OCI-LY1 (cell line): Measurements from ENCODE around the gene MAN1B1.

Experiments used
- H2AFZ ChIP-seq: fragments of 200-600 bp; sonication (generic), shearing (Covaris generic); 2 replicates; pipeline ENCODE4 v1.6.0; 2014; ENCODE audit warnings: antibody characterized with exemption, mild to moderate bottlenecking, low read length
- H3F3A ChIP-seq: fragments of 200-600 bp; sonication (generic), shearing (Covaris generic); 2 replicates; pipeline ENCODE4 v1.6.0; 2014; ENCODE audit warnings: mild to moderate bottlenecking, antibody characterized with exemption, low read length, moderate library complexity; ENCODE audit not compliant: insufficient read depth
- H3K27ac ChIP-seq: fragments of 200-600 bp; sonication (generic); 2 replicates; pipeline ENCODE4 v1.5.1; 2014; ENCODE audit warnings: low read length, mixed run types, mild to moderate bottlenecking, low read depth; ENCODE audit not compliant: poor library complexity, severe bottlenecking
- H3K27me3 ChIP-seq: fragments of 200-600 bp; sonication (generic); 2 replicates; pipeline ENCODE4 v1.6.0; 2014; ENCODE audit warnings: antibody characterized with exemption, mild to moderate bottlenecking, low read length, moderate library complexity; ENCODE audit not compliant: insufficient read depth
- H3K36me3 ChIP-seq: fragments of 200-600 bp; sonication (generic); 2 replicates; pipeline ENCODE4 v1.6.1; 2014; ENCODE audit warnings: mild to moderate bottlenecking, antibody characterized with exemption, low read length, moderate library complexity, mixed read lengths; ENCODE audit not compliant: insufficient read depth
- H3K4me1 ChIP-seq: fragments of 200-600 bp; sonication (generic); 2 replicates; pipeline ENCODE4 v1.5.1; 2014; ENCODE audit warnings: mild to moderate bottlenecking, low read length, moderate library complexity; ENCODE audit not compliant: insufficient read depth, severe bottlenecking
- H3K4me2 ChIP-seq: fragments of 200-600 bp; sonication (generic), shearing (Covaris generic); 2 replicates; pipeline ENCODE4 v1.6.1; 2014; ENCODE audit warnings: low read length
- H3K4me3 ChIP-seq: fragments of 200-600 bp; sonication (generic); 2 replicates; pipeline ENCODE4 v1.5.1; 2014; ENCODE audit warnings: low read length, low read depth, mild to moderate bottlenecking, mixed read lengths; ENCODE audit not compliant: poor library complexity, severe bottlenecking
- H3K79me2 ChIP-seq: fragments of 200-600 bp; shearing (Covaris generic); 2 replicates; pipeline ENCODE4 v1.6.1; 2016; ENCODE audit warnings: mixed run types, low read length, mixed read lengths; ENCODE audit not compliant: insufficient read depth
- H3K9ac ChIP-seq: fragments of 200-600 bp; sonication (generic), shearing (Covaris generic); 2 replicates; pipeline ENCODE4 v1.6.1; 2014; ENCODE audit warnings: mild to moderate bottlenecking, low read length, mixed read lengths
- H3K9me2 ChIP-seq: fragments of 200-600 bp; sonication (generic), shearing (Covaris generic); 2 replicates; pipeline ENCODE4 v1.6.1; 2014; ENCODE audit warnings: low read depth, mild to moderate bottlenecking, low read length, mixed read lengths
- H3K9me3 ChIP-seq: fragments of 200-600 bp; shearing (Covaris generic); 2 replicates; pipeline ENCODE4 v1.6.1; 2014; ENCODE audit warnings: low read length, mixed read lengths
- H4K20me1 ChIP-seq: fragments of 200-600 bp; sonication (generic), shearing (Covaris generic); 2 replicates; pipeline ENCODE4 v1.6.0; 2016; ENCODE audit warnings: mild to moderate bottlenecking, low read length; ENCODE audit not compliant: insufficient read depth
- EZH2 ChIP-seq: fragments of 200-600 bp; sonication (generic), shearing (Covaris generic); IDR thresholded peaks from 2 replicates; pipeline ENCODE4 v1.8.0; 2017; ENCODE audit warnings: borderline replicate concordance, mixed run types, mild to moderate bottlenecking, antibody characterized with exemption, low read length, moderate library complexity, mixed read lengths
- TF ChIP-seq, protein P1 (sequence below): fragments of 200-600 bp; sonication (generic), shearing (Covaris generic); IDR thresholded peaks from 2 replicates; pipeline ENCODE4 v1.5.1; 2017; ENCODE audit warnings: mild to moderate bottlenecking, antibody characterized with exemption, low read length, moderate library complexity, mixed read lengths

The MAN1B1 gene

DNA sequence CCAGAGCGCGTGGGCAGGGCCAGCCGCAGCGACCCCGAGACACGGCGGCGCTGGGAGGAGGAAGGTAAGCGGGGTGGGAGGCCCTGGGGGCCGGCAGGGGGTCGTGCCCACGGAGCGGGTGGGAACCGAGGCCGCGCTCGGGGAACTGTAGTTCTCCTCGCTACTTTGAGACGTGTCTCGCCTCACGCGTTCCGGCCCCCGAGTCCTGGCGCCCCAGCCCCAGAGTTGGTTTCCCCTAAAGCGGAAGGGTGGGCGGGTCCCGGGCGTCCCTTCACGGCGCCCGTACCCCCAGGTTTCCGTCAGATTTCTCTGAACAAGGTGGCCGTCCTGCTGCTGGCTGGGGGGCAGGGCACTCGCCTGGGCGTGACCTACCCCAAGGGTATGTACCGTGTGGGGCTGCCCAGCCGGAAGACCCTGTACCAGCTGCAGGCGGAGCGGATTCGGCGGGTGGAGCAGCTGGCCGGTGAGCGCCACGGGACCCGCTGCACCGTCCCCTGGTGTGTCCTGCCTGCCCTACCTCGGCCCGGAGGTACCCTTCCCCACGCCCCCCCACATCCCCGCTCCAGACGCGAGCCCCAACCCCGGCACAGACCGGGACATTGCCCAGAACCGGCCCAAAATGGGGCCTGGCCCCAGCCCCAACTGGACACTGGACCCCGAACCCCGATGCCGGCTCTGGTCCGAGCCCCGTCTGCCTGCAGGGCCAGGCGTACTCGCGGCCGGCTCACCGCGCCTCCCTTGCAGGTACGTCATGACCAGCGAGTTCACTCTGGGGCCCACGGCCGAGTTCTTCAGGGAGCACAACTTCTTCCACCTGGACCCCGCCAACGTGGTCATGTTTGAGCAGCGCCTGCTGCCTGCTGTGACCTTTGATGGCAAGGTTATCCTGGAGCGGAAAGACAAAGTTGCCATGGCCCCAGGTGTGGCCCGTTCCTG lies 8.8 kb upstream of the MAN1B1 start:
- TF ChIP-seq EZH2 = no peak
- TF ChIP-seq, protein P1, sequence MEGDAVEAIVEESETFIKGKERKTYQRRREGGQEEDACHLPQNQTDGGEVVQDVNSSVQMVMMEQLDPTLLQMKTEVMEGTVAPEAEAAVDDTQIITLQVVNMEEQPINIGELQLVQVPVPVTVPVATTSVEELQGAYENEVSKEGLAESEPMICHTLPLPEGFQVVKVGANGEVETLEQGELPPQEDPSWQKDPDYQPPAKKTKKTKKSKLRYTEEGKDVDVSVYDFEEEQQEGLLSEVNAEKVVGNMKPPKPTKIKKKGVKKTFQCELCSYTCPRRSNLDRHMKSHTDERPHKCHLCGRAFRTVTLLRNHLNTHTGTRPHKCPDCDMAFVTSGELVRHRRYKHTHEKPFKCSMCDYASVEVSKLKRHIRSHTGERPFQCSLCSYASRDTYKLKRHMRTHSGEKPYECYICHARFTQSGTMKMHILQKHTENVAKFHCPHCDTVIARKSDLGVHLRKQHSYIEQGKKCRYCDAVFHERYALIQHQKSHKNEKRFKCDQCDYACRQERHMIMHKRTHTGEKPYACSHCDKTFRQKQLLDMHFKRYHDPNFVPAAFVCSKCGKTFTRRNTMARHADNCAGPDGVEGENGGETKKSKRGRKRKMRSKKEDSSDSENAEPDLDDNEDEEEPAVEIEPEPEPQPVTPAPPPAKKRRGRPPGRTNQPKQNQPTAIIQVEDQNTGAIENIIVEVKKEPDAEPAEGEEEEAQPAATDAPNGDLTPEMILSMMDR = no peak
- Histone ChIP-seq H3K4me2 (peak overlapping the region; percentile 62), H3K27ac (no peak overlapping the region), H3K4me1 (peaks cover 25% of the 10 kb centered on the region), H3K9me3 (no peaks in the 10 kb centered on the region), H3F3A (no peaks in the 10 kb centered on the region), H3K9me2 (no peaks in the 10 kb centered on the region), H3K27me3 (no peaks in the 10 kb centered on the region; the same call in 1 of the 2 replicates), H2AFZ (no peak overlapping the region), H4K20me1 (no peaks in the 10 kb centered on the region), H3K36me3 (peaks cover 29% of the 10 kb centered on the region), H3K79me2 (no peaks in the 10 kb centered on the region), H3K4me3 (peak overlapping the region; percentile 63), H3K9ac (peak overlapping the region; percentile 58)

DNA sequence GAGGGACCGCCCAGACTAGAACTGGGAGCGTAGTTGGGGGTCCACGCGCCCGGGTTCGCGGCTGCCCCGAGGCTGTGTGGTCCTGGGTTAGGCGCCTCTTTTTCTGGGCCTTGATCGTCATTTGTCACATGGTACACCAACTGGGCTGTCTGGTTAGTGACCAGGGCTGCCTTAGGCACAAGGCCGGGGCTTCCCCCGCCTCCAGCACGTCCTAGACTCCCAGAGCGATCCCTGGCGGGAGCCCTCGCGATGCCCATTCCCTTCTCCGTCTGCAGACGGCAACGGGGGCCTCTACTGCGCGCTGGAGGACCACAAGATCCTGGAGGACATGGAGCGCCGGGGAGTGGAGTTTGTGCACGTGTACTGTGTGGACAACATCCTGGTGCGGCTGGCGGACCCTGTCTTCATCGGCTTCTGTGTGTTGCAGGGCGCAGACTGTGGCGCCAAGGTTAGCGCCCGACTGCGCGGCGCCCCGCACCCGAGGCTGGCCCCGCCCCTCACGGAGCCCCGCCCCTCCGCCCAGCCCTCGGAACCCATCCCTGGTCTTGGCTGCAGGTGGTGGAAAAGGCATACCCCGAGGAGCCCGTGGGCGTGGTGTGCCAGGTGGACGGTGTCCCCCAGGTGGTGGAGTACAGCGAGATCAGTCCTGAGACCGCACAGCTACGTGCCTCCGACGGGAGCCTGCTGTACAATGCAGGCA lies 7.9 kb upstream of the MAN1B1 start:
- Histone ChIP-seq H3K9me3 (no peaks in the 10 kb centered on the region), H3K4me2 (peak overlapping the region; percentile 62), H3K36me3 (peaks cover 33% of the 10 kb centered on the region), H3K9me2 (no peaks in the 10 kb centered on the region), H4K20me1 (no peaks in the 10 kb centered on the region), H3K27me3 (no peaks in the 10 kb centered on the region; the same call in 1 of the 2 replicates), H3K9ac (no peak overlapping the region; the same call in 1 of the 2 replicates), H3K4me1 (peaks cover 25% of the 10 kb centered on the region), H3K79me2 (no peaks in the 10 kb centered on the region), H3K27ac (no peak overlapping the region), H2AFZ (no peak overlapping the region), H3K4me3 (peak overlapping the region; percentile 63), H3F3A (no peaks in the 10 kb centered on the region)
- TF ChIP-seq, protein P1 = no peak
- TF ChIP-seq EZH2 = no peak

DNA sequence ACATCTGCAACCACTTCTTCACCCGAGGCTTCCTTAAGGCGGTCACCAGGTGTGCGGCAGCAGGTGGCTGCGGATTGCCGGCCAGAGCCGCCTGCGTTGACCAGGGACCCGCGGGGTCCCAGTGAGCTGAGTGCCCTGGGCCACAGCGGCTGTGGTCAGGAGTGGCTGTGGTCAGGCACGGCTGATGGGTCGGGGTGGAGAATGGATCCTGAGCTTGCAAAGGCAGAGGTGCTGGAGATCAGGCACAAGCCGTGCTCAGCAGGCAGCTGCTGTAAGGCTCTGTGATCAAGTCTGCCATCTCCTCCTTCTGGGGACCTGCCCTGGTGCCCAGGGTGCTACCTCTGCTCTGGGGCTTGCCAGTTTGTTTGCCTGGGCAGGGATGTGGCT lies 7.4 kb upstream of the MAN1B1 start:
- H3F3A ChIP-seq = no peaks in the 10 kb centered on the region
- H3K4me1 ChIP-seq = peaks cover 25% of the 10 kb centered on the region
- TF ChIP-seq, protein P1 = no peak
- no peak for TF ChIP-seq EZH2
- no peaks in the 10 kb centered on the region for H3K9me2 ChIP-seq
- H3K9me3 ChIP-seq = no peaks in the 10 kb centered on the region
- no peaks in the 10 kb centered on the region for H3K79me2 ChIP-seq
- peaks cover 33% of the 10 kb centered on the region for H3K36me3 ChIP-seq
- H3K9ac ChIP-seq = no peak overlapping the region
- no peak overlapping the region for H3K4me3 ChIP-seq
- H3K4me2 ChIP-seq = no peak overlapping the region
- H3K27ac ChIP-seq = no peak overlapping the region
- no peaks in the 10 kb centered on the region for H4K20me1 ChIP-seq
- H2AFZ ChIP-seq = no peak overlapping the region
- no peaks in the 10 kb centered on the region; the same call in 1 of the 2 replicates for H3K27me3 ChIP-seq
